HepG2 (cell line): Measurements from ENCODE around the gene SIAH2. TPM values are rescaled to one million over a fixed set of nuclear protein-coding genes. Genes with fewer than 3 reads are reported as not detected.

ENCODE experiments used
- AFF4 ChIP-seq: sonication (generic); formaldehyde crosslinking; IDR thresholded peaks from 2 replicates; pipeline ENCODE4 v1.4.0; 2020; ENCODE audit warnings: missing genetic modification reagents
- BCL3 ChIP-seq: sonication (generic); formaldehyde crosslinking; IDR thresholded peaks from 2 replicates; pipeline ENCODE4 v1.5.1; 2020; ENCODE audit warnings: mild to moderate bottlenecking, missing genetic modification reagents, moderate library complexity
- LBX2 ChIP-seq: sonication (generic); formaldehyde crosslinking; IDR thresholded peaks from 2 replicates; pipeline ENCODE4 v1.5.0; 2020; ENCODE audit warnings: missing genetic modification reagents, mild to moderate bottlenecking, borderline replicate concordance
- MED8 ChIP-seq: sonication (generic); formaldehyde crosslinking; IDR thresholded peaks from 2 replicates; pipeline ENCODE4 v1.8.1; 2023; ENCODE audit warnings: mild to moderate bottlenecking, missing genetic modification reagents; ENCODE audit not compliant: insufficient replicate concordance
- NFKB2 ChIP-seq: sonication (generic); formaldehyde crosslinking; IDR thresholded peaks from 2 replicates; pipeline ENCODE4 v1.4.0; 2020; ENCODE audit warnings: missing genetic modification reagents, borderline replicate concordance
- TBX2 ChIP-seq: sonication (generic); formaldehyde crosslinking; IDR thresholded peaks from 2 replicates; pipeline ENCODE4 v1.5.0; 2020; ENCODE audit warnings: missing genetic modification reagents, mild to moderate bottlenecking, borderline replicate concordance
- ZBTB20 ChIP-seq: sonication (generic); formaldehyde crosslinking; IDR thresholded peaks from 2 replicates; pipeline ENCODE4 v1.8.1; 2023; ENCODE audit warnings: missing genetic modification reagents, low read depth, mild to moderate bottlenecking, borderline replicate concordance
- ZBTB34 ChIP-seq: sonication (generic); formaldehyde crosslinking; IDR thresholded peaks from 2 replicates; pipeline ENCODE4 v1.8.0; 2022; ENCODE audit warnings: mild to moderate bottlenecking, missing genetic modification reagents
- ZFX ChIP-seq: sonication (generic); formaldehyde crosslinking; IDR thresholded peaks from 2 replicates; pipeline ENCODE4 v1.4.0; 2020; ENCODE audit warnings: mild to moderate bottlenecking, low read depth, missing genetic modification reagents, moderate library complexity
- ZNF639 ChIP-seq: conservative IDR thresholded peaks from 2 replicates; pipeline ENCODE4 v1.6.1; 2018; ENCODE audit warnings: missing genetic modification reagents
- ZNF646 ChIP-seq: sonication (generic); formaldehyde crosslinking; IDR thresholded peaks from 2 replicates; pipeline ENCODE4 v1.9.0; 2021; ENCODE audit warnings: mild to moderate bottlenecking, missing genetic modification reagents
- polyA plus RNA-seq, 8 experiments: library from polyadenylated mRNA; depleted of rRNA in 3 of 8; stranded (reverse) in 7 of 8; unstranded in 1 of 8; fragments of >200 nt; fragmentation: Illumina TruSeq in 4 of 8; extraction: Trizol in 4 of 8; gene quantifications; 2 replicates each; pipeline versions ENCODE4 v1.2.1 to v1.2.3, GENCODE V29; 2011 to 2016; ENCODE audit warnings: low read depth in 4 of 8, missing spikeins in 1 of 8, mixed read lengths in 1 of 8; ENCODE audit not compliant: insufficient read depth in 1 of 8
- total RNA-seq, 5 experiments: library from RNA; depleted of rRNA; stranded (reverse); fragments of >200 nt; fragmentation: Illumina TruSeq; extraction: Trizol; gene quantifications; 2 replicates each; pipeline ENCODE4 v1.2.3, GENCODE V29; 2016; ENCODE audit warnings: low read depth in 1 of 5

Gene SIAH2
- total and polyA plus RNA-seq, 2 of the 13 experiments (the other 11 are each of a cell fraction or from before 2014, with no cell fraction given): 71.8 to 117 TPM

- TF ChIP-seq LBX2 (CRISPR knock-in tag) (no peak), MED8 (CRISPR knock-in tag) (peak; percentile 92), NFKB2 (CRISPR knock-in tag) (no peak), BCL3 (no peak), ZBTB20 (CRISPR knock-in tag) (peak; percentile 48; the same call in 1 of the 2 replicates), TBX2 (CRISPR knock-in tag) (peak; percentile 94), ZNF646 (CRISPR knock-in tag) (no peak), ZBTB34 (CRISPR knock-in tag) (peak; percentile 85; the same call in 1 of the 2 replicates), ZFX (CRISPR knock-in tag) (no peak; the same call in none of the 2 replicates), ZNF639 (CRISPR knock-in tag) (0 out of 2 replicates have a peak, but pooled peaks have one; percentile 34), AFF4 (CRISPR knock-in tag) (peak; percentile 23; the same call in 1 of the 2 replicates)
Measured at GRCh38 chr3:150736903-150737832, 25.8 kb downstream of the SIAH2 start (continued).
